WTC11 (cell line): ENCODE data around the gene CSF1R. TPM values are rescaled to one million over a fixed set of nuclear protein-coding genes. Genes with fewer than 3 reads are reported as not detected.

ENCODE experiments used
- ATAC-seq: fragments of 200-7000 bp; cut with Tn5 transposase; 2 replicates; pipeline ENCODE4 v1.10.0; 2021; ENCODE audit warnings: mild to moderate bottlenecking, moderate library complexity
- CTCF ChIA-PET: fragments of 300-600 bp; sonication (Branson Sonifier 250); formaldehyde crosslinking; loops from one replicate; lab custom pipeline; 2021; ENCODE audit warnings: antibody characterized with exemption; lab: Charles Lee
- POLR2A ChIA-PET: fragments of 350-600 bp; sonication (Branson Sonifier 250); formaldehyde crosslinking; loops from one replicate; lab custom pipeline; 2021; ENCODE audit warnings: antibody characterized with exemption; lab: Charles Lee
- DNase-seq: peaks from one replicate; pipeline ENCODE4 v3.0.0; 2021; ENCODE audit warnings: low spot score
- H3K27ac Mint-ChIP-seq: 2 replicates; pipeline ENCODE4 v1.8.0; 2021; ENCODE audit warnings: mixed read lengths
- H3K27me3 Mint-ChIP-seq: 2 replicates; pipeline ENCODE4 v1.8.0; 2021; ENCODE audit warnings: low read depth, mild to moderate bottlenecking, moderate library complexity, mixed read lengths
- H3K36me3 Mint-ChIP-seq: 2 replicates; pipeline ENCODE4 v1.8.0; 2021; ENCODE audit warnings: mixed read lengths
- H3K4me1 Mint-ChIP-seq: 2 replicates; pipeline ENCODE4 v1.8.0; 2022; ENCODE audit warnings: mixed read lengths
- H3K4me3 Mint-ChIP-seq: 2 replicates; pipeline ENCODE4 v1.8.0; 2021; ENCODE audit warnings: mild to moderate bottlenecking, moderate library complexity, mixed read lengths
- H3K9me3 Mint-ChIP-seq: 2 replicates; pipeline ENCODE4 v1.8.0; 2021; ENCODE audit warnings: mixed read lengths
- CBFB ChIP-seq: sonication (generic); formaldehyde crosslinking; IDR thresholded peaks from 2 replicates; pipeline ENCODE4 v1.8.1; 2022; ENCODE audit warnings: mild to moderate bottlenecking, low read depth, missing genetic modification reagents
- CREB1 ChIP-seq: sonication (generic); formaldehyde crosslinking; IDR thresholded peaks from 2 replicates; pipeline ENCODE4 v1.8.0; 2023; ENCODE audit warnings: mild to moderate bottlenecking, missing genetic modification reagents
- ELF4 ChIP-seq: sonication (generic); formaldehyde crosslinking; IDR thresholded peaks from 2 replicates; pipeline ENCODE4 v1.8.1; 2022; ENCODE audit warnings: low read depth, mild to moderate bottlenecking, moderate library complexity, missing genetic modification reagents
- GRHL2 ChIP-seq: fragments of 250-450 bp; sonication (Bioruptor Pico); IDR thresholded peaks from 2 replicates; pipeline ENCODE4 v1.8.0; 2022; ENCODE audit warnings: mild to moderate bottlenecking, moderate library complexity; ENCODE audit not compliant: insufficient replicate concordance, severe bottlenecking
- GTF2I ChIP-seq: fragments of 250-450 bp; sonication (Bioruptor Pico); conservative IDR thresholded peaks from 2 replicates; pipeline ENCODE4 v1.4.0; 2021; ENCODE audit warnings: mild to moderate bottlenecking
- HMGA2 ChIP-seq: fragments of 250-450 bp; sonication (Bioruptor Pico); IDR thresholded peaks from 2 replicates; pipeline ENCODE4 v1.4.0; 2021; ENCODE audit warnings: mild to moderate bottlenecking, moderate library complexity
- MXD4 ChIP-seq: fragments of 250-450 bp; sonication (Bioruptor Pico); IDR thresholded peaks from 2 replicates; pipeline ENCODE4 v1.8.0; 2021; ENCODE audit warnings: mild to moderate bottlenecking, moderate library complexity, borderline replicate concordance
- NFATC4 ChIP-seq: fragments of 250-450 bp; sonication (Bioruptor Pico); IDR thresholded peaks from 2 replicates; pipeline ENCODE4 v1.9.0; 2021; ENCODE audit warnings: mild to moderate bottlenecking
- NFYB ChIP-seq: sonication (generic); formaldehyde crosslinking; conservative IDR thresholded peaks from 2 replicates; pipeline ENCODE4 v1.8.0; 2022; ENCODE audit warnings: low read depth, missing genetic modification reagents
- NR2C2 ChIP-seq: sonication (generic); formaldehyde crosslinking; IDR thresholded peaks from 2 replicates; pipeline ENCODE4 v1.8.0; 2022; ENCODE audit warnings: mild to moderate bottlenecking, missing genetic modification reagents
- NR3C1 ChIP-seq: sonication (generic); formaldehyde crosslinking; conservative IDR thresholded peaks from 2 replicates; pipeline ENCODE4 v1.8.1; 2023; ENCODE audit warnings: low read depth, mild to moderate bottlenecking, missing genetic modification reagents
- PRRX2 ChIP-seq: fragments of 250-450 bp; sonication (Bioruptor Pico); IDR thresholded peaks from 2 replicates; pipeline ENCODE4 v1.8.0; 2021; ENCODE audit warnings: mild to moderate bottlenecking
- SOX15 ChIP-seq: fragments of 250-450 bp; sonication (Bioruptor Pico); IDR thresholded peaks from 2 replicates; pipeline ENCODE4 v1.9.0; 2021; ENCODE audit warnings: mild to moderate bottlenecking
- SP1 ChIP-seq: sonication (generic); formaldehyde crosslinking; conservative IDR thresholded peaks from 2 replicates; pipeline ENCODE4 v1.8.1; 2022; ENCODE audit warnings: missing genetic modification reagents
- TCF7 ChIP-seq: sonication (generic); formaldehyde crosslinking; IDR thresholded peaks from 2 replicates; pipeline ENCODE4 v1.8.0; 2022; ENCODE audit warnings: mild to moderate bottlenecking, low read depth, missing genetic modification reagents, moderate library complexity
- TEAD4 ChIP-seq: sonication (generic); formaldehyde crosslinking; IDR thresholded peaks from 2 replicates; pipeline ENCODE4 v1.8.0; 2022; ENCODE audit warnings: mild to moderate bottlenecking, missing genetic modification reagents
- TP53 ChIP-seq: sonication (generic); formaldehyde crosslinking; IDR thresholded peaks from 2 replicates; pipeline ENCODE4 v1.8.1; 2023; ENCODE audit warnings: mild to moderate bottlenecking, missing genetic modification reagents
- USF2 ChIP-seq: sonication (generic); formaldehyde crosslinking; IDR thresholded peaks from 2 replicates; pipeline ENCODE4 v1.8.1; 2023; ENCODE audit warnings: mild to moderate bottlenecking, missing genetic modification reagents, moderate library complexity
- ZBTB21 ChIP-seq: sonication (generic); formaldehyde crosslinking; IDR thresholded peaks from 2 replicates; pipeline ENCODE4 v1.8.1; 2023; ENCODE audit warnings: mild to moderate bottlenecking, missing genetic modification reagents, borderline replicate concordance
- ZNF219 ChIP-seq: sonication (generic); formaldehyde crosslinking; IDR thresholded peaks from 2 replicates; pipeline ENCODE4 v1.8.0; 2023; ENCODE audit warnings: missing genetic modification reagents, mild to moderate bottlenecking, borderline replicate concordance
- ZNF232 ChIP-seq: sonication (generic); formaldehyde crosslinking; IDR thresholded peaks from 2 replicates; pipeline ENCODE4 v1.8.0; 2022; ENCODE audit warnings: mild to moderate bottlenecking, missing genetic modification reagents
- ZNF263 ChIP-seq: sonication (generic); formaldehyde crosslinking; IDR thresholded peaks from 2 replicates; pipeline ENCODE4 v1.8.1; 2022; ENCODE audit warnings: low read depth, mild to moderate bottlenecking, moderate library complexity, missing genetic modification reagents
- ZNF317 ChIP-seq: sonication (generic); formaldehyde crosslinking; IDR thresholded peaks from 2 replicates; pipeline ENCODE4 v1.8.1; 2023; ENCODE audit warnings: low read depth, mild to moderate bottlenecking, moderate library complexity, missing genetic modification reagents, borderline replicate concordance
- ZNF416 ChIP-seq: fragments of 250-450 bp; sonication (Bioruptor Pico); IDR thresholded peaks from 2 replicates; pipeline ENCODE4 v1.9.0; 2021; ENCODE audit warnings: mild to moderate bottlenecking, inconsistent platforms
- ZNF423 ChIP-seq: fragments of 250-450 bp; sonication (Bioruptor Pico); IDR thresholded peaks from 2 replicates; pipeline ENCODE4 v2.1.2; 2022; ENCODE audit warnings: mild to moderate bottlenecking, moderate library complexity
- total RNA-seq: library from RNA; stranded (reverse); gene quantifications from 3 replicates; pipeline ENCODE4 v1.2.3, GENCODE V29; 2021
- TF ChIP-seq, protein P1 (sequence below): fragments of 250-450 bp; sonication (Bioruptor Pico); IDR thresholded peaks from 2 replicates; pipeline ENCODE4 v2.1.2; 2022; ENCODE audit warnings: mild to moderate bottlenecking, moderate library complexity
- TF ChIP-seq, protein P2 (sequence below): fragments of 250-450 bp; sonication (Bioruptor Pico); IDR thresholded peaks from 2 replicates; pipeline ENCODE4 v1.9.0; 2021; ENCODE audit warnings: mild to moderate bottlenecking
- TF ChIP-seq, protein P3 (sequence below): sonication (generic); formaldehyde crosslinking; IDR thresholded peaks from 2 replicates; pipeline ENCODE4 v1.8.0; 2022; ENCODE audit warnings: mild to moderate bottlenecking, missing genetic modification reagents
- TF ChIP-seq, protein P4 (sequence below): sonication (generic); formaldehyde crosslinking; IDR thresholded peaks from 2 replicates; pipeline ENCODE4 v1.8.1; 2022; ENCODE audit warnings: missing genetic modification reagents, borderline replicate concordance

CSF1R gene
- total RNA-seq, 1 experiment from 2014 or later: 0.20 TPM

DNA sequence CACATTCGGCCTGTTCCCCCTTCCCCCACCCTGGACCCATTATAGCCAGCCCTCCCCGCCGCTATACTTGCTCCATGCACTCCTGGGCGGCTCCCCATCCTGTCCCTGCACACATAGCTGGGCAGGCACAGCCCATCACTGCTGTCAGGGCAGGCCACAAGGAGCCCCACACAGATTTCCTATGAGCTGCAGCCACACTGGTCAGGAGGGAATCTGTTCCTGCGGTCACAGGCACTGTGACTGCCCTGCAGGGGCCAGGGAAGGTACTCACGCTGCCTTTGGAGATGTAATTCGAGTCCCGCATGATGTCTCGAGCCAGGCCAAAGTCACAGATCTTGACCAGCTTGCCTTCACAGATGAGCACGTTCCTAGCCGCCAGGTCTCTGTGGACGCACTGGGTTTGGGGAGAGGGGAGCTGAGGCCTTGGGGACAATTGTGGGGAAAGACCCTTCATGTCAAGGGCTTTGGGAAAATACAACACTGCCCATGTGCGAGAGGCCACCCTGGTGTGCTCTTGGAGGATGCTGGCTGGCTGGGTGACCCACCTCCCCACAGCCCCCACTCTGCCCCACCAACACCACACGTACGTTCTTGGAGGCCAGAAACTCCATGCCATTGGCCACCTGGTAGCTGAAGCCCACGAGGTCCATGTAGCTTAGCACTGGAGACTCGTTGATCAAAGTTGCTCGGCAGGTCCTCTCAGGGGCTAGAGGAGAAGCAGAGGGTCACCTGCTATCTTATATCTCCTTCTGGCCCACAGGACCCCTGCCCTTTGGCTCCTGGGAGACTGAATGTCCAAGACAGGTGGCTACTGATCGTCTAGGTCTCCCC, 34.5 kb upstream of the CSF1R start:
- CTCF ChIA-PET: interaction anchor here (0.8 kb wide), 1 partner anchor 55 kb away, joined by 3 read pairs; no protein-coding TSS in a partner anchor
- H3K4me3 Mint-ChIP-seq: no peak overlapping the region
- no peaks in the 10 kb centered on the region for H3K36me3 Mint-ChIP-seq
- TF ChIP-seq SOX15 (no peak), NR3C1 (CRISPR knock-in tag) (no peak), HMGA2 (CRISPR knock-in tag) (no peak), NR2C2 (CRISPR knock-in tag) (no peak), ZNF263 (CRISPR knock-in tag) (no peak), TEAD4 (CRISPR knock-in tag) (no peak), NFYB (CRISPR knock-in tag) (no peak), GTF2I (no peak), NFATC4 (CRISPR knock-in tag) (no peak), TCF7 (CRISPR knock-in tag) (no peak)
- TF ChIP-seq, protein P1, sequence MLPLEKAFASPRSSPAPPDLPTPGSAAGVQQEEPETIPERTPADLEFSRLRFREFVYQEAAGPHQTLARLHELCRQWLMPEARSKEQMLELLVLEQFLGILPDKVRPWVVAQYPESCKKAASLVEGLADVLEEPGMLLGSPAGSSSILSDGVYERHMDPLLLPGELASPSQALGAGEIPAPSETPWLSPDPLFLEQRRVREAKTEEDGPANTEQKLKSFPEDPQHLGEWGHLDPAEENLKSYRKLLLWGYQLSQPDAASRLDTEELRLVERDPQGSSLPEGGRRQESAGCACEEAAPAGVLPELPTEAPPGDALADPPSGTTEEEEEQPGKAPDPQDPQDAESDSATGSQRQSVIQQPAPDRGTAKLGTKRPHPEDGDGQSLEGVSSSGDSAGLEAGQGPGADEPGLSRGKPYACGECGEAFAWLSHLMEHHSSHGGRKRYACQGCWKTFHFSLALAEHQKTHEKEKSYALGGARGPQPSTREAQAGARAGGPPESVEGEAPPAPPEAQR (CRISPR knock-in tag): no peak
- DNase-seq: no peak
- ATAC-seq: no peak; the same call in 1 of the 2 replicates
- H3K4me1 Mint-ChIP-seq: peaks cover 10% of the 10 kb centered on the region
- POLR2A ChIA-PET: no interaction called here
- H3K9me3 Mint-ChIP-seq: no peaks in the 10 kb centered on the region
- no peaks in the 10 kb centered on the region for H3K27me3 Mint-ChIP-seq
- no peak overlapping the region for H3K27ac Mint-ChIP-seq

GRCh38 chr5:150120062-150120441, 33.7 kb upstream of the CSF1R start:
- Mint-ChIP-seq H3K4me1 (peaks cover 10% of the 10 kb centered on the region), H3K4me3 (no peak overlapping the region), H3K27me3 (no peaks in the 10 kb centered on the region), H3K27ac (no peak overlapping the region), H3K9me3 (no peaks in the 10 kb centered on the region), H3K36me3 (no peaks in the 10 kb centered on the region)
- no peak for DNase-seq
- TF ChIP-seq ZNF423 (CRISPR knock-in tag): no peak
- no peak for TF ChIP-seq SP1 (CRISPR knock-in tag)
- TF ChIP-seq CREB1 (CRISPR knock-in tag): no peak
- no peak for TF ChIP-seq ZNF219
- TF ChIP-seq, protein P2, sequence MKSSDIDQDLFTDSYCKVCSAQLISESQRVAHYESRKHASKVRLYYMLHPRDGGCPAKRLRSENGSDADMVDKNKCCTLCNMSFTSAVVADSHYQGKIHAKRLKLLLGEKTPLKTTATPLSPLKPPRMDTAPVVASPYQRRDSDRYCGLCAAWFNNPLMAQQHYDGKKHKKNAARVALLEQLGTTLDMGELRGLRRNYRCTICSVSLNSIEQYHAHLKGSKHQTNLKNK (CRISPR knock-in tag): no peak
- ChIA-PET POLR2A (no interaction called here), CTCF (interaction anchor here (0.8 kb wide), 1 partner anchor 56 kb away, joined by 3 read pairs; no protein-coding TSS in a partner anchor)
- ATAC-seq: no peak

- POLR2A ChIA-PET: no interaction called here
- Mint-ChIP-seq H3K27ac (no peak overlapping the region), H3K4me3 (no peak overlapping the region), H3K9me3 (no peaks in the 10 kb centered on the region), H3K27me3 (no peaks in the 10 kb centered on the region), H3K36me3 (no peaks in the 10 kb centered on the region), H3K4me1 (peaks cover 10% of the 10 kb centered on the region)
- DNase-seq: no peak
- CTCF ChIA-PET: interaction anchor here (1.0 kb wide), 1 partner anchor 99 kb away, joined by 3 read pairs; no protein-coding TSS in a partner anchor
- ATAC-seq: no peak
- no peak for TF ChIP-seq TP53 (CRISPR knock-in tag)
- TF ChIP-seq ZBTB21 (CRISPR knock-in tag): no peak
- TF ChIP-seq GRHL2 (CRISPR knock-in tag): no peak
- no peak for TF ChIP-seq USF2 (CRISPR knock-in tag)
- TF ChIP-seq ZNF423 (CRISPR knock-in tag): no peak
- TF ChIP-seq PRRX2 (CRISPR knock-in tag): no peak
- TF ChIP-seq, protein P3, sequence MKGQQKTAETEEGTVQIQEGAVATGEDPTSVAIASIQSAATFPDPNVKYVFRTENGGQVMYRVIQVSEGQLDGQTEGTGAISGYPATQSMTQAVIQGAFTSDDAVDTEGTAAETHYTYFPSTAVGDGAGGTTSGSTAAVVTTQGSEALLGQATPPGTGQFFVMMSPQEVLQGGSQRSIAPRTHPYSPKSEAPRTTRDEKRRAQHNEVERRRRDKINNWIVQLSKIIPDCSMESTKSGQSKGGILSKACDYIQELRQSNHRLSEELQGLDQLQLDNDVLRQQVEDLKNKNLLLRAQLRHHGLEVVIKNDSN (CRISPR knock-in tag): no peak
- TF ChIP-seq, protein P4, sequence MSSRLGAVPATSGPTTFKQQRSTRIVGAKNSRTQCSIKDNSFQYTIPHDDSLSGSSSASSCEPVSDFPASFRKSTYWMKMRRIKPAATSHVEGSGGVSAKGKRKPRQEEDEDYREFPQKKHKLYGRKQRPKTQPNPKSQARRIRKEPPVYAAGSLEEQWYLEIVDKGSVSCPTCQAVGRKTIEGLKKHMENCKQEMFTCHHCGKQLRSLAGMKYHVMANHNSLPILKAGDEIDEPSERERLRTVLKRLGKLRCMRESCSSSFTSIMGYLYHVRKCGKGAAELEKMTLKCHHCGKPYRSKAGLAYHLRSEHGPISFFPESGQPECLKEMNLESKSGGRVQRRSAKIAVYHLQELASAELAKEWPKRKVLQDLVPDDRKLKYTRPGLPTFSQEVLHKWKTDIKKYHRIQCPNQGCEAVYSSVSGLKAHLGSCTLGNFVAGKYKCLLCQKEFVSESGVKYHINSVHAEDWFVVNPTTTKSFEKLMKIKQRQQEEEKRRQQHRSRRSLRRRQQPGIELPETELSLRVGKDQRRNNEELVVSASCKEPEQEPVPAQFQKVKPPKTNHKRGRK: no peak
- TF ChIP-seq ELF4: no peak
- TF ChIP-seq MXD4 (CRISPR knock-in tag): no peak
- TF ChIP-seq CBFB: no peak
- no peak for TF ChIP-seq ZNF317 (CRISPR knock-in tag)
- TF ChIP-seq ZNF232: no peak
- TF ChIP-seq ZNF416 (CRISPR knock-in tag): no peak
These were observed 33.2 kb upstream of the CSF1R start for GRCh38 chr5:150119421-150120061.
